HG03025 (cell line): ENCODE data around the gene EDARADD.
"Not testable (repeated sequence)": the region's sequence is repeated elsewhere in the genome, so short reads cannot be mapped to it uniquely, and the experiment has no call there.

Source experiments
- ATAC-seq: cut with Tn5 transposase; IDR thresholded peaks from one replicate; pipeline ENCODE4 v1.9.1; 2021; ENCODE audit warnings: mild to moderate bottlenecking, moderate library complexity; ENCODE audit not compliant: unreplicated experiment, low FRiP score

Gene EDARADD

GRCh38 chr1:236480758-236481436 is 86.8 kb downstream of the EDARADD start:
- ATAC-seq: no peak

GRCh38 chr1:236484310-236484971 is 90.4 kb downstream of the EDARADD start:
- ATAC-seq: no peak

- no peak for ATAC-seq
These were observed 92.4 kb downstream of the EDARADD start for GRCh38 chr1:236486356-236487002.

DNA sequence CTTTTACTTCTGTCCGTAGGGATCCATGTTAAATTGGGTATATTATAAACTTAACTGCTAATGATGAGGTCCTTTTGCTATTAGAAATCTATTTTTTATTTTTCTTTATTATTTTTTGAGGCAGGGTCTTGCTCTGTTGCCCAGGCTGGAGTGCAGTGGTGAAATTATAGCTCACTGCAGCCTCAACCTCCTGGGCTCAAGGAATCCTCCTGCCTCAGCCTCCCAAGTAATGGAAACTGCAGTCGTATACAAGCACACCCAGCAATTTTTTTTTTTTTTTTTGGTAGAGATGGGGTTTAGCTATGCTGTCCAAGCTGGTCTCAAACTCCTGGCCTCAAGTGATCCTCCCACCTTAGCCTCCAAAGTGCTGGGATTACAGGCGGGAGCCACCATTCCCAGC is 95.1 kb downstream of the EDARADD start:
- ATAC-seq: not testable (repeated sequence)

DNA sequence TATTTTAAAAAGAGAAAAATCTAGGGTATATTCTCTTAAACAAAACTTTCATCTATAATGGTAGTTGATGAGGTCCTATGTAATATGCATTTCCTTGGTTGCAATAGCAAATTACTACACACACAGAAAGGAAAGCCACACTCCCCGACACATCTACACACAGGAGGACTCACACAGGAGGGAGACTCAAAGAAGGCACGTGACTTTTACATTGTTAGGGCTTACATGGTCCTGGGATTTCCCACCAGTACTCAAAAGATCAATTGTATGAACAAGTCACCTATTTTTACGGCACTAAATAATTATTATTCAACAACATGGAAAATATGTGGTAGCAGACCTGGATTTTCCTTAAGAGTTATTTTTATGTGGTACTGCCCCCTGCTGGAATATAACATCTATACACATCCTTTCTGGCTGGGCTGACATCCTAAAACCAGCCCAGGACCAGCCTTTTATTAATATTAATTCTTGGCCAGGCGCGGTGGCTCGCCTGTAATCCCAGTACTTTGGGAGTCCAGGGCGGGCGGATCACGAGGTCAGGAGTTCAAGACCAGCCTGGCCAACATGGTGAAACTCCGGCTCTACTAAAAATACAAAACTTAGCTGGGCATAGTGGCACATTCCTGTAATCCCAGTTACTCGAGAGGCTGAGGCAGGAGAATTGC is 95.8 kb downstream of the EDARADD start:
- no peak for ATAC-seq

- ATAC-seq: no peak
These were observed 97.5 kb downstream of the EDARADD start for GRCh38 chr1:236491469-236492136.

DNA sequence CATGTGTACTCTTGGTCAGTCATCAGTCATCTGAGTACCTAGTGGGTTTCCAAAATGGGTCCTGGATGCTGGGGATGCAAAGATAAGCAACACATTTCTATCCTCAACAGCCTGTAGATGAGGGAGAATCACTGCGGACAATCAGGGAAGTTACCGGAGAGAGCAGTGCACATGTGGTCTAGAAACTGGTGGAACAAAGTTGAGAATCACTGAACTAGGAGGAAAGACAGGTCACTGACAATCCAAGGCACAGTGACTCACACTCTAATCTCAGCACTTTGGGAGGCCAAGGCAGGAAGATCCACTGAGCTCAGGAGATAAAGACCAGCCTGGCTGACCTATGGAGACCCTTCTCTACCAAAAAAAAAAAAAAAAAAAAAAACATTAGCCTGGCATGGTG is 98.3 kb downstream of the EDARADD start:
- ATAC-seq: no peak

DNA sequence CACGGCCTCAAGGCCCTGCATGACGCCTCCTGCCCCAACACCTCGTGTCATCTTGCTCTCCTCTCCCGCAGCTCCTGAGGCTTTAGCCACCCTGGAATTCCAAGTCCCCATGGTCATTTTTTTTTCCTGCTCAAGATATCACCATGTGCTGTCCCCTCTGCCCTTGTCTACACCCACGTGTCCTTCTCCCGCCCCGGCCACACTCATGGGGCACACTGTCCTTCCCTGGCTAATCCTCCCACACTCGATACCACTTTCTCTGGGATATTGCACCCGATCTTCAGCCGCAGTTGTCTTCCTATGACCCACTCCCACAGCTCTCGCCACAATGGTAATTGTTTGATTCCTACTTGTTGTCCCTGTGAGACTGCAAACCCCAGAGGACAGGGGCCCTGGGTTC is 100.0 kb downstream of the EDARADD start:
- ATAC-seq: no peak

DNA sequence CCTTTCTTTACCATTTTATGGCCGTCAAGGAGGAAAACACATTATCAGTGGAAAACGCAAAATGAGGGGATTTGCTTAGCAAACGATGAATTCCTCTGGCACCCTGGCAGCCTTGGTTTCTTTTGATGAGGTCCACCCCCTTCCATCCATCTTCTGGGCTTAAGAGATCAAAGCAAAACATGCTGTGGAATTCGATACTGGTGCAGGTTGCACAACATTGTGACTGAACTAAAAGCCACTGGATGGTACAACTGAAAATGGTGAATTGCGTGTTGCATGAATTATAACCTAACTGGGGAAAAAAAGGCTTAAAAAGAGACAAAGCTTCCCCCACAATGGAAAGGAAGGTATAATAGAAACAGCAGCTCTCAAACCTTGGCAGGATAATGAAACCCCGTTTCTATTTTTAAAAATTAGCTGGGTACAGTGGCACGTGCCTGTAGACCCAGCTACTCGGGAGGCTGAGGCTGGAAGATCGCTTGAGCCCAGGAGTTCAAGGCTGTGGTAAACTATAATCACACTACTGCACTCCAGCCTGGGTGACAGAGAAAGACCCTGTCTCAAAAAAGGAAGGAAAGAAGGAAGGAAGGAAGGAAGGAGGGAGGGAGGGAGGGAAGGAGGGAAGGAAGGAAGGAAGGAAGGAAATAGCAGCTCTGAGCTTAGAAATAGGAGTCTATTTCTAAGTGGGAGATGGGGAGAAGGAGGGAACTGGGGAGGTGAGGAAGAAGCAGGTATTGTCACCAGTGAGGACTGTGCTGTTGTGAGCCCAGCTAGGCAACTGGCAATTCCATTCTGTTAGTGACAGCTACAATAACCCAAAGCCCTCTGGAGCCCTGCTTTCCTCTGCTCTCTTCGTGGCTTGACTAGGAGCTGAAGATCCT is 100.7 kb downstream of the EDARADD start:
- no peak for ATAC-seq

- no peak for ATAC-seq
These were observed 101.5 kb downstream of the EDARADD start for GRCh38 chr1:236495467-236496112.

- no peak for ATAC-seq
These were observed 103.8 kb downstream of the EDARADD start for GRCh38 chr1:236497908-236498307.

- ATAC-seq: no peak
These were observed 107.0 kb downstream of the EDARADD start for GRCh38 chr1:236501093-236501492.

- ATAC-seq: no peak
These were observed 108.5 kb downstream of the EDARADD start for GRCh38 chr1:236502579-236502971.

GRCh38 chr1:236502972-236503639 is 109.0 kb downstream of the EDARADD start:
- ATAC-seq: no peak

- not testable (repeated sequence) for ATAC-seq
These were observed 110.3 kb downstream of the EDARADD start for GRCh38 chr1:236504338-236504737.

GRCh38 chr1:236507022-236507700 is 113.1 kb downstream of the EDARADD start:
- no peak for ATAC-seq

GRCh38 chr1:236508593-236509027 is 114.5 kb downstream of the EDARADD start:
- no peak for ATAC-seq

- ATAC-seq: no peak
These were observed 115.1 kb downstream of the EDARADD start for GRCh38 chr1:236509203-236509602.
